GM19467 (cell line): ENCODE data around the gene IL22RA2.
"Not testable (repeated sequence)": the region's sequence is repeated elsewhere in the genome, so short reads cannot be mapped to it uniquely, and the experiment has no call there.

ENCODE experiments used
- ATAC-seq: cut with Tn5 transposase; IDR thresholded peaks from one replicate; pipeline ENCODE4 v1.9.1; 2021; ENCODE audit warnings: mild to moderate bottlenecking, moderate library complexity; ENCODE audit not compliant: unreplicated experiment

IL22RA2 gene

DNA sequence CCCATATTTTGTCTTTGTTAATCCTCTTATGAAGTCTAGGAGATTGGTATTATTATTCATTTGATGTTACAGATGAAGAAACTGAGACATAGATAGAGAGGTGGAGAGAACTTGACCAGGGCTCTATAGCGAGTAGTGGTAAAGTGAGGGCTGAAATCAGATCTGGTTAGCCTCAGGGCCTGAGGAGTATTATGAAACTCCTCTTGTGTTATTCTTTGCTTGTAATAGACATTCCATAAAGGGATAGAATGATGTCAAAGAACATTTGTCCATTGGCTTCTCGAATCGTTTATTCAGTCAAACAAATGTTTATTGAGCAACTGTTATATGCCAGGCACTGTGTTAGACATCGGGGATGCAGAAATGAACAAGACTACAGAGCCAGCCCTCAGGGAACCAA lies at the start of gene IL22RA2:
Gene IL22RA2, minus strand, starts transcription at position 144 of the 400 bp plus-strand sequence. CDS start 11,895 bp downstream, outside the sequence.
- ATAC-seq, result no peak

GRCh38 chr6:137222381-137222780 lies 48.9 kb upstream of the IL22RA2 start:
- ATAC-seq, result no peak

- ATAC-seq, result peak; percentile 6
Observed at GRCh38 chr6:137219664-137220252, 46.3 kb upstream of the IL22RA2 start.

DNA sequence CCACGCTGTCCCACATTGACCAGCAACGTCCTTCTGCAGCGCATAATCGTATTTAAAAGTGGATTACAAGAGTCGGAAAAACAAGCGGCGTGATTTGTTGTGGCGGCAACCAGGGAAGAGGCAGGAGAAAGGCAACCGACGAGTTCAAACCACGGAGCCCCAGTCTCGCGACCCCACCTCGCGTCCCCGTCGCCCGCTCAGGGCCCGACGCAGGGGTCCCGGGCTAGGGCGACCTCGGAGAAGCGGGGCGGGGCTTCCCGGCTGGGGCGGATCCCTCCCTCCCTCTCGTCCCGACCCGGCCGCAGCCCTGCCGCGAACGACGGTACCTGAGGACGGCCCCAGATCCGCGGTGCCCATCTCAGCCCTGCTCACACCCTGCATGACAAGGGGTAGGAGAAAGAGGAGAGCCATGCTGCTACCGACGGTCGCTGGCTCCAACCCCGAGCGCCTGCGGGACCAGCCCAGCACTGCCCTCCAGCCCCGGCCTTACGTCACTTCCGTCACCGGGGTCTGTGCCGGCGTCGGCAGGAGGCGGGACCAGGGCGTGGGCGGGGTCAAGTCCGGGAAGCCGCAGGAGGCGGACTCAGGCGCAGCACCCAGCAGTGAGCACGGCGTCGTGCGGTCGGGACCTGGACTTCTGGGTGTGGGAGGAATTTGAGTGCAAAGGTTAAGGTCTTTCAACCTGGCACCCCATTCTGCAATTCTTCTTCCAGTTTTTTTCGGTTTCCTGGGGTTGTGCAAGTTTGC lies 45.6 kb upstream of the IL22RA2 start, which contains the start of gene IFNGR1:
Gene IFNGR1, minus strand, starts transcription at position 469 of the 747 bp plus-strand sequence. Its CDS starts 58 bp downstream, at position 411.
- ATAC-seq, result peak; percentile 91

DNA sequence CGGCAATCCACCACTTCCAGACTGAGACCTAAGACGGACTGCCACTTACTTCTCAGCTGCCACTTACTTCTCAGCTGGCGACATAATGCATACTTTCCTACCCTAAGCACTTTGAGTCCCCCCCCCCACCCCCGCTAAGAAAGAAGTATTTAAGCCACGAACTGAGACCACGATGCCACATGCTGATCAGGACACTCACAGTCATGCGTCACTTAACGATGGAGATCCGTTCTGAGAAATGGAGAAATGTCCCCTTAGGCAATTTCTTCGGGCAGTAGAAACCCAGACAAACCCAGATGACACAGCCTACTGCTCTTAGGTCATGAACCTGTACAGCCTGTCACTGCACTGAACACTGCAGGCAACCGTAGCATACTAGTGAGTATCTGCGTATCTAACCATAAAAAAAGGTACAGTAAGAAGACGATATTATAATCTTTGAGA lies 45.1 kb upstream of the IL22RA2 start:
- ATAC-seq, result peak; percentile 27

- no peak for ATAC-seq
Observed at GRCh38 chr6:137217801-137218472, 44.5 kb upstream of the IL22RA2 start.

DNA sequence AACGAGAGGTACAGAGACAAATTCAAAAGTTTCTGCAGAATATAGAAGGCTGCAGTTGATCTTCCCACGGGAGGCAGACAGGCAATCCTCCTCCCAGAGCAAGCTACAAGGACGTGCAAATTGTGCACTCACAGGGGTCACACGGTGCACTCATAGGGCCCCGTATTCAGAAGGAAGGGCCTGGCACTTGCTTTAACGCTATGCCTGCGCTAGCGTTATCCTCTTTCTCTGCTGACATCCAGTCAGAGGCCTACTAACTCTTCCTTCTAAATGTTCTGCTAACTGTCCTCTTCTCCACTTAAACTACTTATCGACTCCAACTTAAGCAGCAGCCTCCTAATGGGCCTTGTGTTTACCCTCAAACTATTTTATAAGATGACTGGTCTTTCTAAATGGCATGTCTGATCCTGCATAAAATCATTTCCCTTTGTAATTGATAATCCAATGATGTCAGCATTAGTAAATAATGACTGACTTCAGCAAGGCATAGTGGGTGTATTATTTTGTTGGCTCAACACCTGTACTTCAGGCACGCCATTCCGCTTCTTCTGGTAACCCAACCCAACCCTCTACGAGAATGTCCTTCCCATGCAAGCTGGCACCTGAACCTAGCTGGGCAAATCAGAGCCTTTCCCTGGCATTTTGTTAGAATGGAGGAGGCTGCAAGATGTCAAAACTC lies 43.6 kb upstream of the IL22RA2 start:
- ATAC-seq, result no peak

- ATAC-seq, result no peak
Observed at GRCh38 chr6:137216106-137216505, 42.7 kb upstream of the IL22RA2 start.

- ATAC-seq, result not testable (repeated sequence)
Observed at GRCh38 chr6:137215630-137216029, 42.2 kb upstream of the IL22RA2 start.

DNA sequence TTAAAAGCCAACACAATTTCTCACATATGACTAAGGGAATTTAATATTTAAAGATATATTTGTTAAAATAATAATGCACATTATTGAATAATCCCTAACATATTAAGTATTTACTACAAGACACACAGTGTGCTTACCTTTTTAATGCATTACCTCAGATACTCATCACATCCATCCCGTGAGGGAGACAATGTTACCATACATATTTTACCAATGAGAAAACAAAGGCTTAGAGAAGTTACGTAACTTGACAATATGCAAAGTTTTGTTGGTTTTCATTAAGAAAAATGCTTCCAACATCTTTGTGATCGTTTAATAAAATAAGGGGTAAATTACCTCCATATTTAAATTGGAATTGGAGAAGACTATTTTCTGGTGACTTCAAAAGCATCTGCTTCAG lies 41.5 kb upstream of the IL22RA2 start:
- no peak for ATAC-seq

DNA sequence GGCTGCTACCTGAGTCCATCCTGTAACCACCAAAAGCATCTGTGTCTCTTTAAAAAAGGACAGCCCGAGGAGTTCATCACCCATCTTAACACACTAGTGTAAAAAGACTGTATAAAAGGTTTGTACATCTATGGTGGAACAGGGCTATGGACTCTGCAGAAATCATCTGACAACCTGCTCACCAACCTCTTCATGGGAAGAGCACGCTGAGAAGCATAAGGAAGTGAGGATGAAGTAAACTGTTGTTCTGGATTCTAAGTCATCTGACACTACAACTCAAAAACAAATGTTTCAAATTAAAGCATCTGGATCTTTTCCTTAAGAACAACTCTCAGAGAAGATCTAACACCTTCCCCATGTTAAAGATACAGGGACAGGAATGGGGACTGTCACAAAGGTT lies 40.4 kb upstream of the IL22RA2 start:
- ATAC-seq, result no peak

GRCh38 chr6:137213331-137213740 lies 39.9 kb upstream of the IL22RA2 start:
- no peak for ATAC-seq

GRCh38 chr6:137211910-137212309 lies 38.5 kb upstream of the IL22RA2 start:
- ATAC-seq, result no peak

- ATAC-seq, result no peak
Observed at GRCh38 chr6:137210903-137211302, 37.5 kb upstream of the IL22RA2 start.

DNA sequence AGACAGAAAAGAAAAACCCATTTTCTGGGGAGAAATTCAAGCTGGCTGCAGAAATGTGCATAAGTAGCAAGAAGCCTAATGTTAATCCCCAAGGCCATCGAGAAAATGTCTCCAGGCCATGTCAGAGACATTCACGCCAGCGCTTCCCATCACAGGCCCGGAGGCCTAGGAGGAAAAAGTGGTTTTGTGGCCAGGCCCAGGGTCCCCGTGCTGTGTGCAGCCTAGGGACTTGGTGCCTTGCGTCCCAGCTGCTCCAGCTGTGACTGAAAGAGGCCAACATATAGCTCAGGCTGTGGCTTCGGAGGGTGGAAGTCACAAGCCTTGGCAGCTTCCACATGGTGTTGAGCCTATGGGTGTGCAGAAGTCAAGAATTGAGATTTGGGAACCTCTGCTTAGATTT lies 34.8 kb upstream of the IL22RA2 start:
- no peak for ATAC-seq

DNA sequence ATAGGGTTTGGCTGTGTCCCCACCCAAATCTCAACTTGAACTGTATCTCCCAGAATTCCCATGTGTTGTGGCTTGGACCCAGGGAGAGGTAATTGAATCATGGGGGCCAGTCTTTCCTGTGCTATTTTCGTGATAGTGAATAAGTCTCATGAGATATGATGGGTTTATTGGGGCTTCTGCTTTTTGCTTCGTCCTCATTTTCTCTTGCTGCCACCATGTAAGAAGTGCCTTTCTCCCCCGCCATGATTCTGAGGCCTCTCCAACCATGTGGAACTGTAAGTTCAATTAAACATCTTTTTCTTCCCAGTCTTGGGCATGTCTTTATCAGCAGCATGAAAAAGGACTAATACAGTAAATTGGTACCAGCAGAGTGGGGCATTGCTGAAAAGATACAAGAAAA lies 34.0 kb upstream of the IL22RA2 start:
- not testable (repeated sequence) for ATAC-seq

DNA sequence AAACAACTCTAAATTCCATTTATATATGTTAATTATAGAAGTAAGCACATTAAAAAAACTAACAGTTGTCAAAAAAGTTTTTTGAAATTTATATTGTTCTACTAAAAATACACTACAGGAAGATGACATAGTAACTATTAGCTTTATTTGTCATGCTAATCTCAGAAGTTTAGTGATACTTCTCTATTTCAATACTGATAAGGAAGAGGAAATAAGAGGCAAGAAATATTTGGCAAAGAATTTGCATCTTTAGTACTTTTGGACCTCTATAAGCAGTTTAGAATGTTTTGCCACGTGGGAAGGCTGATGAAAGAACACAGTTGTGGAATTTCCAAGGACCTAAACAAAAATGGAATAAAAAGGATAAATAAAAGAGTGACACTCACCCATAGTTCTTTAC lies 33.1 kb upstream of the IL22RA2 start:
- ATAC-seq, result no peak

- no peak for ATAC-seq
Observed at GRCh38 chr6:137203256-137203655, 29.8 kb upstream of the IL22RA2 start.

DNA sequence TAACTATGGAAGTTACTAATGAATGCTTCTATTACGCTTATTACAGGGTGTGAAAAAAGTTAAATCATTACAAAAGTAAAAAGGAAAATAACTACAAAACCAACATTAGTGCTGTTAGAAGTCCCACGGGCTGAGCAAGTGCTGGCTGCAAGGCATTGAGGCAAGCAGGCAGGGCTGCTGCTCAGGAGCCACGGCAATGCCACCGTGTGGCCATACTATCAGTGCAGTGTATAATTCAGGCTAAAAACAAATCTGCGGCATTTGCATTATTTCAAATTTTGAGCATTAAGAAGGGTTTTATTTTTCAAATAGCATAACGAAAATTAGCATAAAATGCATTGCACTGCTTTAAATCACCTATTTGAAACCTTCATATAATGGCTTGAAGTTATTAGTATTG lies 28.6 kb upstream of the IL22RA2 start:
- no peak for ATAC-seq

DNA sequence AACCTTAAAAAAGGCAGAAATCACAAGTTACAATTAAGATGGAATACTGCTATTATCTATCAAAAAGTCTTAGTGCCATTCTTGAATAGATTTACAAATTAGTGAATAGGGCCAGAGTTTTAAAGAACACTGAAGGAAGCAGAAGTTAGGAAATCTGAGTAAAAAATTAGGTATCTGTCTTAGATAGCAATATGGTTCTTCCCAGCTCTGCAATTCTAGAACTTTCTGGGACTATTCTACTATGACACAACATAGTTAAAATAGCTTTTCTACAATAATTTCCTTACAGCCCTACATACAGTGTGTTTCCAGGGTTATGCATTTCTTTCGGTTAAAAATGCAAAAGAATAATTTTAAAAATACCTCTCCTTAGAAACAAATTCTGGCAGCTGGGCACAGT lies 27.6 kb upstream of the IL22RA2 start:
- ATAC-seq, result no peak

DNA sequence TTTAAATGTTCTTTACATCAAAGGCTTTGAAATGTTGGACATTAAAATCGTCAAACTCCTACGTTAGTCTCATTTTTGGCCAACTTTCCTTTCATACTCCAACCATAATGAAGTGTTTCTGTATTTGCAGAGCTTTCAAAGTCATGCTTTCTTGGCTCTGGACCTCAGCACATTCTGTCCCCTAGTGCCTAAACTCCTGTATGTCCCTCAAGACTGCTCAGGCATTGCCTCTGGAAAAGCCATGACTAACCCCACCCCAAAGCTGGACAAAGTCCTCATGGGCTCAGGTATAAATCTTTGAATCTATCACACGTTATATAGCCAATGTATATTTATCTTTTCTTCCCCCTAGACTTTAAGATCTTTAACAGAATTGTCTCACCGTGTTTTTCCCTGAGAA lies 26.8 kb upstream of the IL22RA2 start:
- no peak for ATAC-seq
